HepG2 (cell line): ENCODE results near the gene CDA. TPM values are rescaled to one million over a fixed set of nuclear protein-coding genes. Genes with fewer than 3 reads are reported as not detected.

ENCODE experiments used
- ATF7 ChIP-seq, 2 experiments: fragments of 450-650 bp in 1 of 2; sonication (generic) in 1 of 2; formaldehyde crosslinking in 1 of 2; IDR thresholded peaks; 2 replicates each; pipeline versions ENCODE4 v1.4.0 to v1.6.1; 2016 to 2020; ENCODE audit warnings: antibody characterized with exemption in 1 of 2, mild to moderate bottlenecking in 1 of 2, missing genetic modification reagents in 1 of 2
- CEBPG ChIP-seq: IDR thresholded peaks from 2 replicates; pipeline ENCODE4 v1.6.1; 2016
- ETV6 ChIP-seq: sonication (generic); formaldehyde crosslinking; conservative IDR thresholded peaks from 2 replicates; pipeline ENCODE4 v1.4.0; 2020; ENCODE audit warnings: missing genetic modification reagents
- NFAT5 ChIP-seq: sonication (generic); formaldehyde crosslinking; IDR thresholded peaks from 2 replicates; pipeline ENCODE4 v1.4.0; 2020; ENCODE audit warnings: missing genetic modification reagents
- NR3C1 ChIP-seq: sonication (generic); formaldehyde crosslinking; IDR thresholded peaks from 2 replicates; pipeline ENCODE4 v1.4.0; 2020; ENCODE audit warnings: missing genetic modification reagents
- PPARG ChIP-seq: conservative IDR thresholded peaks from 2 replicates; pipeline ENCODE4 v1.6.1; 2016; ENCODE audit warnings: missing biosample characterization, missing genetic modification reagents
- RBM22 ChIP-seq: fragments of 200-400 bp; formaldehyde crosslinking; optimal IDR thresholded peaks from 2 replicates; pipeline ENCODE3; 2017; ENCODE audit warnings: mild to moderate bottlenecking, low read length, moderate library complexity
- YEATS4 ChIP-seq: sonication (generic); formaldehyde crosslinking; IDR thresholded peaks from 2 replicates; pipeline ENCODE4 v1.4.0; 2020; ENCODE audit warnings: missing genetic modification reagents, borderline replicate concordance
- ZFP62 ChIP-seq: sonication (generic); formaldehyde crosslinking; IDR thresholded peaks from 2 replicates; pipeline ENCODE4 v1.4.0; 2020; ENCODE audit warnings: missing genetic modification reagents
- ZMYM2 ChIP-seq: sonication (generic); formaldehyde crosslinking; IDR thresholded peaks from 2 replicates; pipeline ENCODE4 v1.8.0; 2022; ENCODE audit warnings: mild to moderate bottlenecking, missing genetic modification reagents
- ZNF333 ChIP-seq: sonication (generic); formaldehyde crosslinking; IDR thresholded peaks from 2 replicates; pipeline ENCODE4 v1.4.0; 2020; ENCODE audit warnings: mild to moderate bottlenecking, missing genetic modification reagents, borderline replicate concordance
- ZUFSP ChIP-seq: sonication (generic); formaldehyde crosslinking; IDR thresholded peaks from 2 replicates; pipeline ENCODE4 v1.9.0; 2021; ENCODE audit warnings: missing genetic modification reagents, mild to moderate bottlenecking, borderline replicate concordance
- polyA plus RNA-seq, 8 experiments: library from polyadenylated mRNA; depleted of rRNA in 3 of 8; stranded (reverse) in 7 of 8; unstranded in 1 of 8; fragments of >200 nt; fragmentation: Illumina TruSeq in 4 of 8; extraction: Trizol in 4 of 8; gene quantifications; 2 replicates each; pipeline versions ENCODE4 v1.2.1 to v1.2.3, GENCODE V29; 2011 to 2016; ENCODE audit warnings: low read depth in 4 of 8, missing spikeins in 1 of 8, mixed read lengths in 1 of 8; ENCODE audit not compliant: insufficient read depth in 1 of 8
- total RNA-seq, 5 experiments: library from RNA; depleted of rRNA; stranded (reverse); fragments of >200 nt; fragmentation: Illumina TruSeq; extraction: Trizol; gene quantifications; 2 replicates each; pipeline ENCODE4 v1.2.3, GENCODE V29; 2016; ENCODE audit warnings: low read depth in 1 of 5
- TF ChIP-seq, protein P1 (sequence below): sonication (generic); formaldehyde crosslinking; IDR thresholded peaks from 2 replicates; pipeline ENCODE4 v1.8.0; 2022; ENCODE audit warnings: mild to moderate bottlenecking, missing genetic modification reagents, moderate library complexity
- TF ChIP-seq, protein P2 (sequence below): IDR thresholded peaks from 2 replicates; pipeline ENCODE4 v1.6.1; 2012; ENCODE audit warnings: low read length, improper control_type of control experiment
- TF ChIP-seq, protein P3 (sequence below): sonication (generic); formaldehyde crosslinking; IDR thresholded peaks from 2 replicates; pipeline ENCODE4 v1.8.1; 2023; ENCODE audit warnings: mild to moderate bottlenecking, missing genetic modification reagents

The CDA gene
- total and polyA plus RNA-seq, 2 of the 13 experiments (the other 11 are each of a cell fraction or from before 2014, with no cell fraction given) = 0.66 to 2.1 TPM

DNA sequence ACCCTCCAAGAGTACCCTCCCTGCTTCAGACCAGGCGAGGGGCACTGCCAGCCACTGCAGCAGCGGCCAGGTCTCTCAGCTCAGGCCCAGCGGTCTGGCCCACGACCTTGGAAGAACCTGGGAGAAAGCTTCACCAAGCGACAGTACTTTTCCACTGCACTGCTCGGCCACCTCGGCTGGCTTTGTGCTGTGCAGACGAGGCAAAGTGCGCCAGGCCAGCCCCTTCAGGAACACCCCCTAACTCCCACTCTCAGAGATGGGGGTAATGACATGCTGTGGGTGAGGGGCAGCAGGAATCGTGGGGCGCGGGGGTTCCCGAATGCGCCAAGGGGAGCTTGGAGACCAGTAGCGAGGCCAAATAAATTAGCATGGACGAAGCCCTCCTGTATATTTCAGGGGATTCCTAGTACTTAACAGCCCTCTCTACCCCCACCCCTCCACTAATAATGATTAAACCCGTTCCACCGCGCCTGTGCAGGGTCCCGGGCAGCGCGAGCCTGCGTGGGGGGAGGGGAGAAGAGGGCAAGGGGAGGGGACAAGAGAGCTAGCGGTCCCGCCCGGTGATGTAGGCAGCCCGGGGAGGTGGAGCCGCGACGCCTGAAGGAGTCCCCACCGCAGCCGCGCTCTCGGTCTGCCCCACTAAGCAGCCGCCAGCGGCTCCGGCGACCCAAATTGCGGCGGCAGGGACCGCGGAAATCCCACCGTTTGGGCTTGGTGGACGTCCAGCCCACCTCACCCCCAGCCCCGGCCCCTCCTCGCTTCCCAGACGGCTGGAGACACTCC is 36.8 kb upstream of the CDA start, which contains the start of gene FAM43B (continued):
- TF ChIP-seq ZUFSP (CRISPR knock-in tag) (no peak), ZFP62 (CRISPR knock-in tag) (no peak), ETV6 (CRISPR knock-in tag) (no peak), ZNF333 (CRISPR knock-in tag) (no peak), ZMYM2 (CRISPR knock-in tag) (no peak), PPARG (CRISPR knock-in tag) (no peak), YEATS4 (CRISPR knock-in tag) (peak; percentile 67), NR3C1 (CRISPR knock-in tag) (no peak), RBM22 (no peak), ATF7 (IDR thresholded peaks at IDR 0.05) (peak; percentile 50; the same call in 1 of the 2 replicates), ATF7 (CRISPR knock-in tag; IDR thresholded peaks at IDR 0.05) (peak; percentile 76), NFAT5 (peak; percentile 77; the same call in 1 of the 2 replicates), CEBPG (CRISPR knock-in tag) (no peak)
- TF ChIP-seq, protein P1, sequence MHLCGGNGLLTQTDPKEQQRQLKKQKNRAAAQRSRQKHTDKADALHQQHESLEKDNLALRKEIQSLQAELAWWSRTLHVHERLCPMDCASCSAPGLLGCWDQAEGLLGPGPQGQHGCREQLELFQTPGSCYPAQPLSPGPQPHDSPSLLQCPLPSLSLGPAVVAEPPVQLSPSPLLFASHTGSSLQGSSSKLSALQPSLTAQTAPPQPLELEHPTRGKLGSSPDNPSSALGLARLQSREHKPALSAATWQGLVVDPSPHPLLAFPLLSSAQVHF (CRISPR knock-in tag) = no peak
- TF ChIP-seq, protein P2, sequence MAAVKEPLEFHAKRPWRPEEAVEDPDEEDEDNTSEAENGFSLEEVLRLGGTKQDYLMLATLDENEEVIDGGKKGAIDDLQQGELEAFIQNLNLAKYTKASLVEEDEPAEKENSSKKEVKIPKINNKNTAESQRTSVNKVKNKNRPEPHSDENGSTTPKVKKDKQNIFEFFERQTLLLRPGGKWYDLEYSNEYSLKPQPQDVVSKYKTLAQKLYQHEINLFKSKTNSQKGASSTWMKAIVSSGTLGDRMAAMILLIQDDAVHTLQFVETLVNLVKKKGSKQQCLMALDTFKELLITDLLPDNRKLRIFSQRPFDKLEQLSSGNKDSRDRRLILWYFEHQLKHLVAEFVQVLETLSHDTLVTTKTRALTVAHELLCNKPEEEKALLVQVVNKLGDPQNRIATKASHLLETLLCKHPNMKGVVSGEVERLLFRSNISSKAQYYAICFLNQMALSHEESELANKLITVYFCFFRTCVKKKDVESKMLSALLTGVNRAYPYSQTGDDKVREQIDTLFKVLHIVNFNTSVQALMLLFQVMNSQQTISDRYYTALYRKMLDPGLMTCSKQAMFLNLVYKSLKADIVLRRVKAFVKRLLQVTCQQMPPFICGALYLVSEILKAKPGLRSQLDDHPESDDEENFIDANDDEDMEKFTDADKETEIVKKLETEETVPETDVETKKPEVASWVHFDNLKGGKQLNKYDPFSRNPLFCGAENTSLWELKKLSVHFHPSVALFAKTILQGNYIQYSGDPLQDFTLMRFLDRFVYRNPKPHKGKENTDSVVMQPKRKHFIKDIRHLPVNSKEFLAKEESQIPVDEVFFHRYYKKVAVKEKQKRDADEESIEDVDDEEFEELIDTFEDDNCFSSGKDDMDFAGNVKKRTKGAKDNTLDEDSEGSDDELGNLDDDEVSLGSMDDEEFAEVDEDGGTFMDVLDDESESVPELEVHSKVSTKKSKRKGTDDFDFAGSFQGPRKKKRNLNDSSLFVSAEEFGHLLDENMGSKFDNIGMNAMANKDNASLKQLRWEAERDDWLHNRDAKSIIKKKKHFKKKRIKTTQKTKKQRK = no peak
- TF ChIP-seq, protein P3, sequence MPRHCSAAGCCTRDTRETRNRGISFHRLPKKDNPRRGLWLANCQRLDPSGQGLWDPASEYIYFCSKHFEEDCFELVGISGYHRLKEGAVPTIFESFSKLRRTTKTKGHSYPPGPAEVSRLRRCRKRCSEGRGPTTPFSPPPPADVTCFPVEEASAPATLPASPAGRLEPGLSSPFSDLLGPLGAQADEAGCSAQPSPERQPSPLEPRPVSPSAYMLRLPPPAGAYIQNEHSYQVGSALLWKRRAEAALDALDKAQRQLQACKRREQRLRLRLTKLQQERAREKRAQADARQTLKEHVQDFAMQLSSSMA (CRISPR knock-in tag) = 0 out of 2 replicates have a peak, but pooled peaks have one; percentile 67
